Measurements from ENCODE around the gene RALGAPB. TPM values are rescaled to one million over a fixed set of nuclear protein-coding genes. Genes with fewer than 3 reads are reported as not detected.

The RALGAPB gene
- total and polyA plus RNA-seq, 2 of the 13 experiments (the other 11 are each of a cell fraction or from before 2014, with no cell fraction given), result 17.6 to 30.6 TPM

DNA sequence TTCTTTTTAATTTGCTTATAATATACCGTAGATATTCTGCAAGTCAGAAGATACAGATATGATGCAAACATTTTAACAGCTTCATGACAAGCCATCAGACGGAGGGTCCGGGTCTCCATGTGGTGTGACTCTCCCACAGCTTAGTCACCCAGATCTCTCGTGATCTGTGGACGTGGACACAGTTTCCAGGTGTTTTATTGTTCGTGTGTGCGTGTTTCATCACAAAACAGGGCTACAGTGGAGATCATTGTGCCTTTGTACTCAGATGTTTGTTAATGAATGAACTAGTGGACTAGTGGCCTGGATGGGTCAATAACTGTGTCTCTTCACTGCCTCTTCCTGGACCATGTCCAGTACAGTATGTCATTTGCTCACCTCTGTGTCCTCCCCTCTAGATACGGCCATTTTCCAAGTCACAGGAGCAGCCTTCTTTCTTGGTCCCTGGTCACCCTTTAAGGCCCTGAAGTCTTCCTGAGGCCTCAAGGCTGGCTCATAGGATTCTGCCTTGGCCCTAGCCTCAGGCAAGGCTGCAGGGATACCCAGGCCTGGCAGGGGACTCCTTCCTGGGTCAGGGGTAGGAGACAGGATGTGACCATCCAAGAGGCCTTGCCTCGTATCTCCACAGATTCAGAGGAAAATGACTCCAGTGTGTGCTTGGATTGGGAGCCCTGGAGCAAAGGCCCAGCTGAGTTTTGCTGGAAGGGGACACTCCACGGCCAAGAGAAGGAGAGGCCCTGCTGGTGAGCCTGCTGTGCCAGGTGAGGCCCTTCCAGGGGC lies 112.9 kb downstream of the RALGAPB start (continued):
- TF ChIP-seq ZNF251 (CRISPR knock-in tag; IDR thresholded peaks at IDR 0.05) (no peak), ELF4 (CRISPR knock-in tag; IDR thresholded peaks at IDR 0.05; ENCODE audit: borderline replicate concordance) (peak; percentile 72; the same call in 1 of the 2 replicates), ZNF614 (CRISPR knock-in tag; IDR thresholded peaks at IDR 0.05; ENCODE audit: borderline replicate concordance) (peak; percentile 98), SNAI1 (CRISPR knock-in tag; IDR thresholded peaks at IDR 0.05; ENCODE audit: borderline replicate concordance) (peak; percentile 63; the same call in 1 of the 2 replicates), SIN3B (IDR thresholded peaks at IDR 0.05; ENCODE audit: low read length) (no peak), HMG20B (CRISPR knock-in tag; conservative IDR thresholded peaks at IDR 0.05) (no peak), NFYC (CRISPR knock-in tag; IDR thresholded peaks at IDR 0.05) (no peak), NFIC (IDR thresholded peaks at IDR 0.05; ENCODE audit: low read length) (peak; percentile 76), HMGA1 (CRISPR knock-in tag; conservative IDR thresholded peaks at IDR 0.05) (no peak), CERS6 (CRISPR knock-in tag; IDR thresholded peaks at IDR 0.05) (no peak), REPIN1 (CRISPR knock-in tag; IDR thresholded peaks at IDR 0.05; ENCODE audit: borderline replicate concordance, low read depth) (peak; percentile 85; the same call in 1 of the 2 replicates), ZEB1 (IDR thresholded peaks at IDR 0.05; ENCODE audit: insufficient replicate concordance, low read depth) (no peak), ZFP36 (IDR thresholded peaks at IDR 0.05; ENCODE audit: borderline replicate concordance, low read depth, low read length, partially characterized antibody) (no peak), PAXIP1 (CRISPR knock-in tag; conservative IDR thresholded peaks at IDR 0.05) (peak; percentile 97), RAD51 (IDR thresholded peaks at IDR 0.05; ENCODE audit: borderline replicate concordance) (no peak), XRCC5 (optimal IDR thresholded peaks at IDR 0.05; ENCODE audit: low read length) (peak; percentile 33), RCOR2 (CRISPR knock-in tag; IDR thresholded peaks at IDR 0.05) (peak; percentile 70), PITX1 (CRISPR knock-in tag; IDR thresholded peaks at IDR 0.05) (no peak; the same call in 1 of the 2 replicates), SP5 (CRISPR knock-in tag; IDR thresholded peaks at IDR 0.05; ENCODE audit: borderline replicate concordance, low read depth) (peak; percentile 65), ZNF513 (CRISPR knock-in tag; conservative IDR thresholded peaks at IDR 0.05) (no peak), ZSCAN31 (CRISPR knock-in tag; IDR thresholded peaks at IDR 0.05; ENCODE audit: low read depth) (peak; percentile 84)
- TF ChIP-seq, protein P1, sequence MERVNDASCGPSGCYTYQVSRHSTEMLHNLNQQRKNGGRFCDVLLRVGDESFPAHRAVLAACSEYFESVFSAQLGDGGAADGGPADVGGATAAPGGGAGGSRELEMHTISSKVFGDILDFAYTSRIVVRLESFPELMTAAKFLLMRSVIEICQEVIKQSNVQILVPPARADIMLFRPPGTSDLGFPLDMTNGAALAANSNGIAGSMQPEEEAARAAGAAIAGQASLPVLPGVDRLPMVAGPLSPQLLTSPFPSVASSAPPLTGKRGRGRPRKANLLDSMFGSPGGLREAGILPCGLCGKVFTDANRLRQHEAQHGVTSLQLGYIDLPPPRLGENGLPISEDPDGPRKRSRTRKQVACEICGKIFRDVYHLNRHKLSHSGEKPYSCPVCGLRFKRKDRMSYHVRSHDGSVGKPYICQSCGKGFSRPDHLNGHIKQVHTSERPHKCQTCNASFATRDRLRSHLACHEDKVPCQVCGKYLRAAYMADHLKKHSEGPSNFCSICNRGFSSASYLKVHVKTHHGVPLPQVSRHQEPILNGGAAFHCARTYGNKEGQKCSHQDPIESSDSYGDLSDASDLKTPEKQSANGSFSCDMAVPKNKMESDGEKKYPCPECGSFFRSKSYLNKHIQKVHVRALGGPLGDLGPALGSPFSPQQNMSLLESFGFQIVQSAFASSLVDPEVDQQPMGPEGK (CRISPR knock-in tag; IDR thresholded peaks at IDR 0.05), result peak; percentile 55; the same call in 1 of the 2 replicates
